Stimulated activated CD4-positive, alpha-beta T cell treated with anti-CD3 and anti-CD28 coated beads, Interleukin-2, amount 100 ng/mL, for 4 hours (primary cell): ENCODE data around the gene ME3.

Source experiments
- DNase-seq: peaks from one replicate; pipeline ENCODE4 v3.0.0-alpha.2; 2020; ENCODE audit warnings: low read depth

The ME3 gene

DNA sequence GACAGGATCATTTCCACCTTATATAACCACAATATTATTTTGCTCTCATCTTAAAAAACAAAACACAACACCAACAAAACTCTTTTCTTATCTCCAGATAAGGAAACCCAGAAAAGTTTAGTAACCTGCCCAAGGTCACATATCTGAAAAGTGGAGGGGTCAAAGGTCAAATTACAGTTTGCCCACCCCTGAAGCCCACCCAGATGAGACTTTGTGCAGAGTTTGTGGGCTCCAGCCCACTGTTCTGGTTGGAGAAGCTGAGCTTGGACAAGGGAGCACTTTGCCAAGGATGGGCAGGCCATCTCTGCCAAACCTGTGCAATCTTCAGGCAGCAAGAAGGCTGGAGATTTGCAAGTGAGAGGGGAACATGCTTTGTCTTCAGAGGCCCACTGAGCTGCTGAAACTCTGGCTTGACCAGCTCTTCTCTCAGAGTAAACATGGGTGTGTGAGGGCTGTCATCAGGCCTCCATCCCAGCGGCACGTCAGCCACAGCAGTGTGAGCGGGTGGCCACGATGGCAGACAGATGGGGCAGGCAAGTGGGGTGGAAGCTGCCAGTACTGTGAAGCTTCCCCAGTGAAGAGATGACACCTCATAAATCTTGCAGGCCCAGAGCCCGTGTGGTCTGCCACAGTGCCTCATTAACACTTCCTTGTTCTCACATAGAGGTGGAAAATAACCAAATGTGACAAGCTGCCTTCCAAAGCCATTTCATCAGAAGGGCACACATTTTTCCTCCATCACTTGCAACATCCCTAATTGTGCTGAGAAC lies 186.0 kb downstream of the ME3 start:
- no peak for DNase-seq

DNA sequence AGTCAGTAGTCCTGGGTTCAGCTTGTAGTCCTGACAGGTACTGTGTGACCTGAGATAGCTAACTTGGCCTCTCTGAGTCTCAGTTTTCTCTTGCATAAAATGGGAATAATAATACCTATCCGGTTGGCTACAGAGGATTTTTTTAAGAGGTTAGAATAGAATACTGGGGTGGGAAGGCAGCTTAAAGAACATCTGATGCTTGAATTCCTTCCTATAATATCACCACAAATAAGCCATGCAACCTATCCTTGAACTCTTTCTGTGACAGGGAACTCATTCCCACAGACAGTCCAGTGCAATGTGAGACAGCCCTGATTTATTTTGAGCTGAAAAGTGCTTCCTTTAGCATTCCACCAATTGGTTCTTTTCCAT lies 187.6 kb downstream of the ME3 start:
- DNase-seq = no peak

DNA sequence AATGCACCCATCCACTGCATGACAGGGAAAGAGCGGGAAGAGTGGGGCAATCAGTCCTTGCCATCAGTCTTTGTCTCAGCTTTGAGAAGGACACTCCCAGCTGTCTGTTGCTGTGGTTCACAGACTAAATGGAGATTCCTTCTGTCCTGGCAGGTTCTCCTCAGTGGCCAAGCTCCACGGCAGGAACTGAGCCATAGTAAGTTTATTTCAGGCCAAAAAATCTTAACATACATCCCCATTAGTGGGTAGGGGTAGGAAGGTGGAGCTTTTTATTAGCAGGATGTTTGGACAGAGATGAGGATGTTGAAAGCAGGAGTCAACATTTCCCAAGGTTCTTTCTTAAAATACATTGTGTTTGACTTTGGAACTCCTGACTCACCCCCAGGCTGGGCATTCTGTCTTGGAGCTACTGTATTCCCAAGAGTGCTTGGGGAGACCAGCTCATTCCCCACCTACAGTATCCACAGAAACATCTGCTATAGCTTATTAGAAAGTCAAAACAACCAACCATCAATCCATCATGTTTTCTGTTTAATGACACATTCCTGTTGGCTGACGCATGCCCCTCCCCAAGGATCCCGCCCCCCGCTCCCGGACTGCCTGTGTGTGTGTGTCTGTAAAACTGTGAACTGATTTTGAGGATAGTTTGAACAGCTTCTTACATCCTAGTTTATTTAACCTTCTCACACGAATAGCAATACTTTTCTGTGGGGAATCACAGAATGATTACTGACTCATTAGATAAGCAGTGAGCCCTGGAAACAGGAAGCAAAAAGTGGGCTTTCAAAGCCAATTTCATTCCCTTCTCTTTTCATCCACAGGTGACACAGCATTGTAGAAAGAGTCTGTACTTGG lies 188.2 kb downstream of the ME3 start:
- no peak for DNase-seq

DNA sequence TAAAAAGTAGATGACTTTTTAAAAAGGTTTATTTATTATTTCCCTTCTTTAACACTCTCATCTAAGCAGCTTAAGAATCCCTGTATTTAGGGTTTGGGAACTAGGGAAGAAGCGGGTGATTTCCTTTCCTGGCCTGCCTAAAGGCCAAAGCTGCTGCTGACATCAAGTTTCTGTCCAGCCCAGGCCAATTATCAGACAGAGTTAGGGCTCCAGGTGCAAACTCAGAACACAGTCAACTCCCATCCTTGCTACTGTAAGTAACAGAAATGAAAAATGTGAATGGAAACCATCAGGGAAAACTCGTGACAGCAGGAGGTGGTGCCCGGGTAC lies 188.8 kb downstream of the ME3 start:
- DNase-seq = no peak

DNA sequence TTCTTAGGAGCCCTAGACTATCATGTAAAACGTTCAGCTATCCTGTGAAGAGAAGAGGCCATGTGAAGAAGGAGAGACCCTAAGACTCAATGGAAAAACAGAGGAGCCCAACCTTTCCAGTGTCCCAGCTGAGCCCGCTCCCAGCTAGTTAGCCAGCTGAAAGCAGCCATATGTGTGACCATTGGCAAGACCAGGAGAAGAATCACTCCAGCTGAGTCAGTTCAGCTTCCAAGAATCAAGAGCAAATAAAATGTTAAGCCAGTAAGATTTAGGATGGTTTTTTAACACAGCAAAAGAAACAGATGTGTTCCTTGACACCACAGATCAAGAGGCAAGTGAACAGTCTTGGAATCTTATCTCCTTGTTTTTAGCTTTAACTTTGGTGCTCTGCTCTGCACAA lies 189.7 kb downstream of the ME3 start:
- DNase-seq = no peak

DNA sequence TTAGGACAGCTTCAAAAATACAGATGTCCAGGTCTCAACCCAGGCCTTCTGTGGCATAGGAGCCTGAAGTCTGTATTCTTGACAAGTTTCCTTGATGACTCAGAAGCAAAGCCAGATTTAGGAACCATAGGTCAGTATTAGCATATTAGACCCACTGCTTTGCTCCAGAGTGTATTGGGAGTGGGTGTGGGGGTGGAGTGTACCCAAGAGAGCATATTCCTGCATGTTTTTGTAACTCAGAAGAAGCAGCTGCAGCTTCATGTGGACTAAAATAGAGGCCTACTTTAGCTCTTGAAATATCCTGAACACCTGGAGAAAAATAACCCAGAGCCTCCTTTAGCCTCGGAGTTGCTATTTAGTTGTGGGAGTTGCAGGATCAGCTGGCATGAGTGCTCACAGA lies 191.0 kb downstream of the ME3 start:
- no peak for DNase-seq

DNA sequence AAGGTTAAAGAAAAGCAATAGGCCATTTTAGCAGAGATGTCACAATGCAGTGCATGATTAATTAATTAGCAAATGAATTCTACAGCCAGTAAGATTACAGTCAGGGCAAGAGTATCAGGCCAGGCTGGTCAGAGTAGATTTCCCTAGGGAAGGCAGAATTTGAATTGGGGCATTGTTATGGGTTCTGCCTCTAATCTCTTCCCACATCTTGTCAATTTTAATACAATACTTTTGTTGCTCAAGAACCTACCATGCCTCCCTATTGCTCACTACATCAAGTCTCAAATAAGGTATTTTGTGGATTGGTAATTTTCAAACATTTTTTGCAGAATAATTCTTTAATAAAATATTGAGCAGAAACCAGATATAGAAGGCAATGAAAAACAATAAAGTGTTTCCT lies 194.1 kb downstream of the ME3 start:
- DNase-seq = no peak

DNA sequence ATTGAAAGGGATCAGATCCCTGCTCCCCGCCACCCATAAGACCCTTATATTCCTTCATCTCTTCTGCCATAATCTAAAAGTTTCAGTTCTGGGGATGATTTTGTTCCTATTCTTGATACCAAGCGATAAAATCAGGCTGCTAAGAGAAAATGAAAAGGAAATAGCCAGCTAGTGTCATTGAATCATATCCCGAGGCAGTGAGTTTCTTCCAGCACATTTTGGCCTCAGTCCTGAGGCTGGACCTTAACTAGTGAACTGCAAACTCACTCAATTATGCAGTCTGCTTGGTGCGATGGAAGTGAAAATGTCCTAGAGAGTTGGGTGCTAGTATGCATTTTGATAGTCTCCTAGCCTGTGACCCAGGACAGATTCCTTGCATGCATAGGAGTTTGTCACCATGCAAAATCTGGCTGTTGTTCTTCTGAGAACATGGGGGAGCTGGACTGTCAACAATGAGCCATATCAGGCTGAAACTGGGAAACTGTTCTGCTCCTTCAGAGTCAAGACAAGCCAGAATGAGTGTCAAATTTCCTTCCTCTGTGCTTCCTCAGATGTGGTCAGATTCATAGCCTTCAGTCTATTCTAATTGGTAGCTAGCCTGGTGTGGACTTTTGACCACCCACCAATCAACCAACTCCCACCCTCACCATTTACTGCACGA lies 194.8 kb downstream of the ME3 start:
- DNase-seq = no peak

DNA sequence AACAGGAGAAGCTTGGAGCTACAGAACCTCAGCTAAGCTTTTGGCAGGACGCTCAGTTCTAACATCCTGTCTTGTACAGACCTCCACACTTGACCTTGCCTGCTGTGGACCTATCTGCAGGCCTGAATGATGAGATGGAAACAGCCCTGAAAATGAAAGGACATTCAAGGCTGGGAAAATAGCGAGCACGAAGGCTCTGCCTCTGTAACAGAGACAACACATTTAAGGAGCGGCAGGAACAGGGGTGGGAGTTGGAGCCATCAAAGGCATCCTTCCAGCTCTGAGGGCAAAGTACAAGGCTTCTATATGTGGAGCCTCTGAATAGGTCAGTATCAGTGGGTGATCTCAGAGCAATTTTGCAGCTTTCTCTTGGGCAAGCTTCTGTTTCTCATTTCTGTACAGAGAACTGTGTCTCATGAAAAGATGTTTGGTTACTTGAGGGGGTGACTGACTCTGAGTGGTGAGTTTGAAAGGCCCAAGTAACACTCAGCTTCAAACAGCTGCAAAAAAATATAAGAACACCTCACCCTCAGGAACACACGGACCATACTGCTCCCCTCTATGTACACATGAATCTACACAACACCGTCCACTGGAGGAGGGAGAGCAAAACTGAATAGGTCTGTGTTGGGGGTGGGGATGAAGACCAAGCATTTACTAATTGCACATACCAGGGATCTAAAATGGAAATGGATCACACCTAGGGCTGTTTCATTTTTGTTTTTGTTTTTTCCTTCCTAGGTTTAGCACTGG lies 196.1 kb downstream of the ME3 start:
- DNase-seq = no peak

DNA sequence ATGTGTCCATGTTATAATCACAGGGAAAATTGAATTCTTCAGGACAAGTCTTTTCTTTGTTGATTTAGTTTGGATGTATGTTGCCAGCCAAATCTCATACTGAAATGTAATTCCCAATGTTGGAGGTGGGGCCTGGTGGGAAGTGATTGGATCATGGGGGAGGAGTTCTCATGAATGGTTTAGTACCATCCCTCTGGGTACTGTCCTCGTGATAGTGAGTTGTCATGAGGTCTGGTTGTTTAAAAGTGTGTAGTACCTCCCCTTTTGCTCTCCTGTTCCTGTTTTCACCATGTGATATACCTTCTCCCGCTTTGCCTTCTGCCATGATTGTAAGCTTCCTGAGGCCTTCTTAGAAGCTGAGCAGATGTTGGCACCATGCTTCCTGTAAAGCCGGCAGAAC lies 197.4 kb downstream of the ME3 start:
- DNase-seq = no peak

DNA sequence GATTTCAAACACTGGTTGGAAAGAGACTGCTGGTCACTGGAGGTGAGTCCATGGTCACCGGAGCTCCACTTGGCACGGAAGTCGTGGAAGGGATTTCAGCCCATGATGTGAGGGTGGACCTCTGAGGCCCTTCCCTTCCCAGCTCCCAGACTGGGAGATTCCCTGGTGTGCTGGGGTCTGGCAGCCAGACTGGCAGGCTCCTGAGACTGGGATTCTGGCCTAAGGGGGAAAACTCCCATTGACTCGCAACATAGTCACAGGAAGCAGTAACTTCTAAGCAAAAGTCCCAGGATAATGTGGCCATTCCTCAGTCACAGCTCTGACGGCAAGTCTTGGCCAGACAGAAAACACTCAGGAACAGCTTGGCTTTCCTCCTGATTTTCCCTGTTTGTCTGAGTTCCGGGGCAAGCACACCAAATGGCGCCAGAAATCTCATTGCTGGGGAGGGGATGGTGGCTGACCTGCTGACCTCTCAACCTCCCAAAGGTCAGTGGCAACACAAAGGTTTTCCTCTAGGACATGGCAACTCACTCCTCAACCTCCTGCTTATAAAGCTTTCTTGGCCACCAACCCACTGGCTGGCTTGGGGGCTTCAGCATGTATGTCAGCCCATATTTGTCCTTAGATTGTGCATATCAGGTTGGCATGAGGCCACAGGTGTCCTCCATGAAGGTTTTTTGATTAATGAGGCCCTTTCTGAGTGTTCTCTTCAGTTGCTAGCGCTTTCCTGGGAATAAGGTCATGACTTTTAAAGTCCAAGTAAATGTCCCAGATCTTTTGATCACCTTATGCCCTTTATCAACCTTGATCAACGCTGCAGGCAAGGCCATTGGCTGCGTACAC lies 198.2 kb downstream of the ME3 start:
- DNase-seq = no peak

DNA sequence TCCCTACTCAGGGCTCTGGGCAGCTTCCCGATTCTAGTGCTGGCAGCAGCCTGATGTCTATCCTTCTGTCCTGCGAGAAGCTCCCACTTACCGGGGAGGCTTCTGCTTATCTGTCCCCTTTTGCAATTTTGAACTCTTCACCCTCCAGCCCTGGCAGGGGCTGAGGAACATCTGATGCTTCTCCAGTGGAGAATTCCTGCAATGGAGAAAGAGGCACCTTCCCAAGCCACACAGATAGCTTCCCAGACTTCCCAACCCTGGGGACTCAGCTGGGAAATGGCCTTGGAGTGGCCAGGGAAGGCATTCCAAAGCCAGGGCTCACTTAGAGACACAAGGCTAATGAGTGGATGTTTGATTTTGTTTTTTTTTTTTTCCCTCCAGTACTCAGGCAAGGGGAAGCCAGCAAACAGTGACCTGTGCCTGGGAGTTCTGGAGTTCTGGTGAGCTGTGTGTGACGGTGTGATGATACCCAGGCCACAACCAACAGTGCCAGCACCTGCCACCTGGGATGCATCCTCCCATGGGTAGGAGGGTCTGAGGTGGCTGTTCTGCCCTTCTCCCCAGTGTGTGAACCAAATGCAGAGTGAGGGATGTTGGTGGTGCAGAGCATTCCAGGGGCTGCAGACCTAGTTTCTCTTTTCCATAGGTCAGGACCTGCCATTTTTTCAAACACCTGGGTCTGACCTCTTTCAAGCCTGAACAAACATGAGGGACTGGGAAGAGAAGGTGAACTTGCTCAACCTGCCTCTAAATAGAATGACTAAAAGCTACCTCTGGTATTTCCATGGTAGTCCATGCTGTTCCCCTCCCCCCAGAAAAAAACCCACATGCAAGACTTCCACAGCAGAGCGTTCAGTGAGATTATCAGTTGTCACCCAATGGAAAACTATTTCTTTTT lies 202.7 kb downstream of the ME3 start:
- DNase-seq = no peak

DNA sequence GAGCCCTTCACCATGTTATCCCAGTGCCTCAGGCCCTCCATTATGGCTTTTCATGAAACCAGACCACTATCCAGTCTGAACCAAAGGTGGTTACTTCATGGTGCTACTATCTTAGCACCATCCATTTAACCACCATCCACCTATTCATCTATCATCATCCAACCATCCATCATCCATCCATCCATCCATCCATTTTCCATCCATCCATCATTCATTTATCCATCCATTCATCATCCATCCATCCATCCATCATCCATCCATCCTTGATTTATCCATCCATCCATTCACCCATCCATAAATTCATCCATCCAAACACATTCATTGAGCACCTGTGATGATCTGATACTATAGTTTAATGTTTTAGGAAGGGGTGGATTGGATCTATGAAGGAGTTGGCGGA lies 204.2 kb downstream of the ME3 start:
- DNase-seq = no peak

DNA sequence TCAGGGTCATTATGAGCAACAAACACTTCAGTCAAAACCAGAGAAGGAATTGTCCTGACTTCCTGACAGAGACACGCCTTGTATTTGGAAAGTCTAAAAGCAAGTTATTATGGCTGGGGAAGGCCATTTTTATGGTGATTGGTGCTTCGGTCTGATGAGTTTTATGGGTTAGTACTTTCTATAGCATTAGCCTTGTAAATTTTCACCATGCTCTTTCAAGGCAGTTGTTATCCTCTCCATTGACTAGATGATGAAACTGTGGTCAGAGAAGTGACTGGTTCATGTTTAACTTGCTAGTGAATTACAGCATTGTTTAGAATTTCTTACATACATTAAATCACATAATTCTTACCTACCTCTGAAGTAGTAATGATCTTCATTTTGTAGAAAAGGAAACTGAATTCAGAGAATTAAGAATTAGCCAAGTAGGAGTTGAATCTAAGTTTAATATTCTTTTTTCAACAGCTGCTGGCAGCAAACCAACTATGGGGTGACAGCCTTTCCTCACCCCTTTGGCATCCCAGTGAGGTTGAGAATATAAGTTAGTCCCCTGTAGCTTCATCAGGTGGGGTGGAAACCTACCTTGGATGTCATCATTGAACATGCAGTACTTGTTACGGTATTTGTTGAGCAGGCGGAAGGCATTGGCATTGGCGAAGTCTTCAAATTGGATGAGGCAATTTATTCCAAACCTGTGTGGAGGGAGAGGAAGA lies 207.8 kb downstream of the ME3 start:
- DNase-seq = no peak

DNA sequence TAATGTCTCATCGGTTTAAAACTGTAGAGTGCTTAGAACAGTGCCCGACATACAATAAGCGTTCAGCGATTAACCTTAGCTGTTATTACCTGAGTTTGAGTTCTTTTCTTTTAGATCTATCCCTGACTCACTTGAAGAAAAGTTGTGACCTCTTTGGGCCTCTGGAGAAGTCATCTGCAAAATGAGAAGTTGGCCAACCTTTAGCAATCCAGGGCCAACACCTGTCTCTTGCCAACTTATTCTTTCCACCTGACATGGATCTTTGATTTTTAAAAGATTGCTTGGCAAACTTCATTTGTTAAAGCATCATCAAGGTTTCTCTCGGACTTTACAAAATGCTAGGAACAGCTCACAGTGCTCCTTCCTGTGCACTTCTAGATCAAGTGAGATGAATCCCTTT lies 208.5 kb downstream of the ME3 start:
- DNase-seq = no peak

DNA sequence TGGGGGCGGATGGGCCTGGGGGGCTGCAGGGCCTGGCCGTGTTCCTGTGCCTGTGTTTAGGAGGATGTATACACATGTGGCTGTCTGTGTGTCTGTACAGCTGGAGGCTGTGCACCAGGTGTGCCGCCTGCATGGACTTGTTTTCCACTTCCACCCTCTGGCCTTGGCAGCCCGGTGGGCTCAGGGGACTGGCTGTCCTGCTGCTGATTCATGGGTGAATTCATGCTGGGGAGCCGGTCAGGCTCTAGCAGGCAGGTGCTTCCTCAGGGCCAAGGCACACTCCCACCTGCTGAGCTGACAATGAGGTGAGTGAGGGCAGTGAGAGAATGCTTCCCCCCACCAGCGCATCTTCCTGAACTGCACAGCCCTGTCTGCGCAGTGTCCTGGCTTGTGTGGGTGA lies 209.3 kb downstream of the ME3 start:
- DNase-seq = no peak

DNA sequence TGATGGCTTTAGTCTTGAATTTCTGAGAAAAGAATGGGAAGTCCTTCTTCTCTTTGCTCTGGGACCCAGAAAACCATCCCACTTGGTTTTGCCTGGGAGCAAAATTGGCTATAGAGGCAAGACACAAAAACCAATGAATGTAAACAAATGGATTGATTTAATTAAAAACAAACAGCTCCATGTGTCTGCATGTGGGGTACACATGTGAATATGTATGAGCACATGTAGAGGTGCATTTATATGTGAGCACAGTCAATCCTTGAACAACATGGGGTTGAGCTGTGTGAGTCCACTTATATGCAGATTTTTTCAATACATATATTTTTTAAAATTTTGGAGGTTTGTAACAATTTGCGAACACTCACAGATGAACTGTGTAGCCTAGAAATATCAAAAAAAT lies 210.5 kb downstream of the ME3 start:
- no peak for DNase-seq

DNA sequence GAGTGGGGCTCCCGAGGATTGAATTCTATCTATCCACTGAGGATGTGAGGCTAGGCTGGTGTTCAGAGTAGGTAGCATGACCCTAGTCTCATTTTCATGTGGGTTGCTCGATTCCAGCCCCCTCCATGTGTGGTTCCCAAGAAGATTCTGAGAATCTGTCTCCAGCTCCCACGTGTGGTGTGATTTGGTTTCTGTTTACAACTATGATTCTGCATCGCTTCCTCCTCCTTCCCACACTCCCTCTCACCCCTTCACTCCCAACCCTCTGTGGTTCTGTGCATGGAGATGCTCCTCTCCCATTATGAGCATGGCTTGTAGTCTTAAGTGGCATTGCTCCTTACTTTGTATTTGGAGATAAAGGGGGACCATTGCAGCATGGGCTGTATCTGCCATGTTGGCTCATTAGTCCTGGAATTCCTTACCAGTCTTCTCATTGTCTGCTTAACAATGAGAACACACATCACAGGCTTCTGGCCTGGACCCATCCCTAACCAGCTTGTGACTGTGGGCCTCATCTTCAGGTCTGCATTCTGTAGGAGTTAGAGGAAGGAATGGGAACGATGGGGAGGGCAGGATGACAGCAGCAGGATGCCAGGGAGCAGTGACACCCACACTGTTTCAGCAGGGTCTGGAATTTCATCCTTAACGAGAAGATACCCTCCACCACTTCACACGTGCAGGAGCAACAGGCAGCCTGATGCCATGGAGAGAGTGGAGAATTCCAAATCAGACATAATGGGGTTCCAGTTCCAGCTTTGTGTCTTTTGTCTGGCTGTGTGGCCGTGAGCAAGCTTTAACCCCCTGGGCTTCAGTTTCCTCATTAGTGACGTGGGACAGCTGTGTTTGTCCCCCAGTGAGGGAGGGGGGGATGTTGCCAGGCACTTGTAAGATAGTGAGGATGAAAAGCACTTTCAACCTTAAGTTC lies 211.7 kb downstream of the ME3 start:
- no peak for DNase-seq
